ENCODE data around the gene PCK2. TPM values are rescaled to one million over a fixed set of nuclear protein-coding genes. Genes with fewer than 3 reads are reported as not detected.

Gene PCK2
- total and polyA plus RNA-seq, 2 of the 13 experiments (the other 11 are each of a cell fraction or from before 2014, with no cell fraction given): 129 to 272 TPM

- TF ChIP-seq HNF1B (CRISPR knock-in tag; IDR thresholded peaks at IDR 0.05) (no peak), FOSL2 (CRISPR knock-in tag; IDR thresholded peaks at IDR 0.05) (peak; percentile 36), PCBP2 (optimal IDR thresholded peaks at IDR 0.05; ENCODE audit: low read depth, low read length, poor library complexity, severe bottlenecking) (no peak), ZNF790 (CRISPR knock-in tag; IDR thresholded peaks at IDR 0.05; ENCODE audit: borderline replicate concordance) (no peak), KDM5A (IDR thresholded peaks at IDR 0.05; ENCODE audit: borderline replicate concordance, low read length) (no peak; the same call in 1 of the 2 replicates), YY1 (IDR thresholded peaks at IDR 0.05; ENCODE audit: insufficient read depth, insufficient replicate concordance, low read depth, low read length) (peak; percentile 81), BRD4 (CRISPR knock-in tag; IDR thresholded peaks at IDR 0.05) (no peak; the same call in 1 of the 2 replicates), ZNF670 (CRISPR knock-in tag; IDR thresholded peaks at IDR 0.05; ENCODE audit: borderline replicate concordance) (no peak), NONO (IDR thresholded peaks at IDR 0.05) (no peak), NONO (CRISPR knock-in tag; conservative IDR thresholded peaks at IDR 0.05) (no peak), ZSCAN25 (CRISPR knock-in tag; IDR thresholded peaks at IDR 0.05) (peak; percentile 72; the same call in 1 of the 2 replicates), ZNF761 (CRISPR knock-in tag; conservative IDR thresholded peaks at IDR 0.05) (no peak), NFYB (CRISPR knock-in tag; IDR thresholded peaks at IDR 0.05) (peak; percentile 61), MXD1 (CRISPR knock-in tag; IDR thresholded peaks at IDR 0.05) (peak; percentile 95), PLRG1 (conservative IDR thresholded peaks at IDR 0.05) (no peak), NR3C1 (CRISPR knock-in tag; IDR thresholded peaks at IDR 0.05) (no peak), SSRP1 (CRISPR knock-in tag; IDR thresholded peaks at IDR 0.05) (no peak; the same call in 1 of the 2 replicates), PRDM4 (CRISPR knock-in tag; IDR thresholded peaks at IDR 0.05; ENCODE audit: borderline replicate concordance) (0 out of 2 replicates have a peak, but pooled peaks have one; percentile 75), NPAS2 (CRISPR knock-in tag; IDR thresholded peaks at IDR 0.05; ENCODE audit: borderline replicate concordance) (no peak), MAX (IDR thresholded peaks at IDR 0.05) (no peak), MED8 (CRISPR knock-in tag; IDR thresholded peaks at IDR 0.05; ENCODE audit: insufficient replicate concordance) (peak; percentile 75), GLMP (CRISPR knock-in tag; IDR thresholded peaks at IDR 0.05; ENCODE audit: borderline replicate concordance) (no peak)
Measured at GRCh38 chr14:24146453-24146977, 52.4 kb downstream of the PCK2 start, which contains the start of gene PSME2 (continued).
